HepG2 (cell line): Measurements from ENCODE around the gene BUD23. TPM values are rescaled to one million over a fixed set of nuclear protein-coding genes. Genes with fewer than 3 reads are reported as not detected.

Experiments used
- MED13 ChIP-seq: sonication (generic); formaldehyde crosslinking; IDR thresholded peaks from 2 replicates; pipeline ENCODE4 v1.5.0; 2020; ENCODE audit warnings: missing genetic modification reagents
- NPAS2 ChIP-seq: sonication (generic); formaldehyde crosslinking; IDR thresholded peaks from 2 replicates; pipeline ENCODE4 v1.8.0; 2022; ENCODE audit warnings: mild to moderate bottlenecking, missing genetic modification reagents, borderline replicate concordance
- POLR2AphosphoS2 ChIP-seq: IDR thresholded peaks from 2 replicates; pipeline ENCODE4 v1.6.1; 2011; ENCODE audit warnings: low read depth, low read length, improper control_type of control experiment
- RFX3 ChIP-seq: IDR thresholded peaks from 2 replicates; pipeline ENCODE4 v1.6.1; 2016; ENCODE audit warnings: missing biosample characterization, missing genetic modification reagents
- SMAD9 ChIP-seq: sonication (generic); formaldehyde crosslinking; IDR thresholded peaks from 2 replicates; pipeline ENCODE4 v1.5.1; 2020; ENCODE audit warnings: mild to moderate bottlenecking, missing genetic modification reagents
- SMARCC2 ChIP-seq: fragments of 450-650 bp; IDR thresholded peaks from 2 replicates; pipeline ENCODE4 v1.6.1; 2017; ENCODE audit warnings: antibody characterized with exemption, mild to moderate bottlenecking
- SPEN ChIP-seq: sonication (generic); formaldehyde crosslinking; IDR thresholded peaks from 2 replicates; pipeline ENCODE4 v1.5.1; 2020; ENCODE audit warnings: low read depth, mild to moderate bottlenecking, missing genetic modification reagents
- TAF1 ChIP-seq: sonication (generic); formaldehyde crosslinking; IDR thresholded peaks from 2 replicates; pipeline ENCODE4 v1.4.0; 2020; ENCODE audit warnings: missing genetic modification reagents
- XRCC5 ChIP-seq: fragments of 200-400 bp; formaldehyde crosslinking; optimal IDR thresholded peaks from 2 replicates; pipeline ENCODE3; 2017; ENCODE audit warnings: mild to moderate bottlenecking, low read length
- ZBTB7B ChIP-seq: sonication (generic); formaldehyde crosslinking; IDR thresholded peaks from 2 replicates; pipeline ENCODE4 v1.4.0; 2020; ENCODE audit warnings: missing genetic modification reagents
- ZNF121 ChIP-seq: sonication (generic); formaldehyde crosslinking; IDR thresholded peaks from 2 replicates; pipeline ENCODE4 v1.5.0; 2020; ENCODE audit warnings: mild to moderate bottlenecking, missing genetic modification reagents
- ZNF335 ChIP-seq: sonication (generic); formaldehyde crosslinking; IDR thresholded peaks from 2 replicates; pipeline ENCODE4 v1.4.0; 2020; ENCODE audit warnings: missing genetic modification reagents
- ZNF550 ChIP-seq: sonication (generic); formaldehyde crosslinking; IDR thresholded peaks from 2 replicates; pipeline ENCODE4 v1.4.0; 2020; ENCODE audit warnings: mild to moderate bottlenecking, missing genetic modification reagents, borderline replicate concordance
- ZNF552 ChIP-seq: sonication (generic); formaldehyde crosslinking; IDR thresholded peaks from 2 replicates; pipeline ENCODE4 v1.9.0; 2022; ENCODE audit warnings: missing genetic modification reagents, mild to moderate bottlenecking, borderline replicate concordance
- ZNF572 ChIP-seq: sonication (generic); formaldehyde crosslinking; IDR thresholded peaks from 2 replicates; pipeline ENCODE4 v1.5.1; 2020; ENCODE audit warnings: mild to moderate bottlenecking, missing genetic modification reagents
- ZNF772 ChIP-seq: sonication (generic); formaldehyde crosslinking; IDR thresholded peaks from 2 replicates; pipeline ENCODE4 v1.5.0; 2020; ENCODE audit warnings: mild to moderate bottlenecking, missing genetic modification reagents
- ZSCAN22 ChIP-seq: sonication (generic); formaldehyde crosslinking; IDR thresholded peaks from 2 replicates; pipeline ENCODE4 v1.4.0; 2020; ENCODE audit warnings: mild to moderate bottlenecking, missing genetic modification reagents
- polyA plus RNA-seq, 8 experiments: library from polyadenylated mRNA; depleted of rRNA in 3 of 8; stranded (reverse) in 7 of 8; unstranded in 1 of 8; fragments of >200 nt; fragmentation: Illumina TruSeq in 4 of 8; extraction: Trizol in 4 of 8; gene quantifications; 2 replicates each; pipeline versions ENCODE4 v1.2.1 to v1.2.3, GENCODE V29; 2011 to 2016; ENCODE audit warnings: low read depth in 4 of 8, missing spikeins in 1 of 8, mixed read lengths in 1 of 8; ENCODE audit not compliant: insufficient read depth in 1 of 8
- total RNA-seq, 5 experiments: library from RNA; depleted of rRNA; stranded (reverse); fragments of >200 nt; fragmentation: Illumina TruSeq; extraction: Trizol; gene quantifications; 2 replicates each; pipeline ENCODE4 v1.2.3, GENCODE V29; 2016; ENCODE audit warnings: low read depth in 1 of 5
- TF ChIP-seq, protein P1 (sequence below): sonication (generic); formaldehyde crosslinking; IDR thresholded peaks from 2 replicates; pipeline ENCODE4 v1.9.0; 2021; ENCODE audit warnings: mild to moderate bottlenecking, missing genetic modification reagents
- TF ChIP-seq, protein P2 (sequence below): sonication (generic); formaldehyde crosslinking; IDR thresholded peaks from 2 replicates; pipeline ENCODE4 v1.4.0; 2020; ENCODE audit warnings: missing genetic modification reagents
- TF ChIP-seq, protein P3 (sequence below): sonication (generic); formaldehyde crosslinking; IDR thresholded peaks from 2 replicates; pipeline ENCODE4 v1.8.0; 2022; ENCODE audit warnings: mild to moderate bottlenecking, missing genetic modification reagents; ENCODE audit not compliant: insufficient replicate concordance

Gene BUD23
- total and polyA plus RNA-seq, 2 of the 13 experiments (the other 11 are each of a cell fraction or from before 2014, with no cell fraction given) = 47.5 to 54.5 TPM

DNA sequence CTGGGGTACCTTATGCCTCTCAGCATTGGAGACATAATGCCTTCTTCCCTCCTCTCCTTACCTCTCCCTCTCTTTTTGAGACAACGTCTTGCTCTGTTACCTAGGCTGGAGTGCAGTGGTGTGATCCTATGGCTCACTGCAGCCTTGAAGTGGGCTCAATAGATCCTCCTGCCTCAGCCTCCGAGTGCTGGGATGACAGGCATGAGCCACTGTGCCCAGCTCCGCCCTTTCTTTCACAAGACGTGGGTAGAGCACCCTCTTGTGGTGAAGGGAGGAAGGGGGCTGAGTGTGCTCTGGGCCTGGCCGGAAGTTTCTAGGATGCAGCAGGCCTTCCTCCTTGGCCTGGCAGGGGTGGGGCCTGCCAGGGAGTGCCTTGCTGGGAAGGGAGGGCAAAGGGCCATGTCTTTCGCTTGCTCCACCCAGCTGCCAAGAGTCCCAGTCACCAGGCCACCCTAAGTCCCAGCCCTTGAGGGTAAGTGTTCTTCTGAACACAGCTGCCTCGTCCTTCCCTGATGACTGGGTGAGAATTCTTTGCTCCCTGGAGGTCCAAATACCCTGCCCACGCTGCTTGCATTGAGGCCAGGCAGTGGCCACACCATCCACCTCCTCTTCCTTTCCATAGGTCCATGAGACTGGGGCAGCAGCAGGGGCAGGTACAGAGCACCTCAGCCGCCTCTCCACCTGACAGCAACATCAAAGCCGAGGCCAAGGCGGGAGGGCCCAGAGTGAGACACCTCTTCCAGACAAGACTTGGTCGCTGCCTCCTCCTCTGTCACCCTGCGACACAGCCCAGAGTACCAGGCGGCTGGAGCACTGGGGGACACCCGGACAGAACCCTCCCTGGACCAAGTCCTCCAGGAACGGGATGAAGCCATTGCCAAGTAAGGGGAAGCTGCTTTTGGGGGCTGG is 51.5 kb downstream of the BUD23 start (continued):
- TF ChIP-seq, protein P1, sequence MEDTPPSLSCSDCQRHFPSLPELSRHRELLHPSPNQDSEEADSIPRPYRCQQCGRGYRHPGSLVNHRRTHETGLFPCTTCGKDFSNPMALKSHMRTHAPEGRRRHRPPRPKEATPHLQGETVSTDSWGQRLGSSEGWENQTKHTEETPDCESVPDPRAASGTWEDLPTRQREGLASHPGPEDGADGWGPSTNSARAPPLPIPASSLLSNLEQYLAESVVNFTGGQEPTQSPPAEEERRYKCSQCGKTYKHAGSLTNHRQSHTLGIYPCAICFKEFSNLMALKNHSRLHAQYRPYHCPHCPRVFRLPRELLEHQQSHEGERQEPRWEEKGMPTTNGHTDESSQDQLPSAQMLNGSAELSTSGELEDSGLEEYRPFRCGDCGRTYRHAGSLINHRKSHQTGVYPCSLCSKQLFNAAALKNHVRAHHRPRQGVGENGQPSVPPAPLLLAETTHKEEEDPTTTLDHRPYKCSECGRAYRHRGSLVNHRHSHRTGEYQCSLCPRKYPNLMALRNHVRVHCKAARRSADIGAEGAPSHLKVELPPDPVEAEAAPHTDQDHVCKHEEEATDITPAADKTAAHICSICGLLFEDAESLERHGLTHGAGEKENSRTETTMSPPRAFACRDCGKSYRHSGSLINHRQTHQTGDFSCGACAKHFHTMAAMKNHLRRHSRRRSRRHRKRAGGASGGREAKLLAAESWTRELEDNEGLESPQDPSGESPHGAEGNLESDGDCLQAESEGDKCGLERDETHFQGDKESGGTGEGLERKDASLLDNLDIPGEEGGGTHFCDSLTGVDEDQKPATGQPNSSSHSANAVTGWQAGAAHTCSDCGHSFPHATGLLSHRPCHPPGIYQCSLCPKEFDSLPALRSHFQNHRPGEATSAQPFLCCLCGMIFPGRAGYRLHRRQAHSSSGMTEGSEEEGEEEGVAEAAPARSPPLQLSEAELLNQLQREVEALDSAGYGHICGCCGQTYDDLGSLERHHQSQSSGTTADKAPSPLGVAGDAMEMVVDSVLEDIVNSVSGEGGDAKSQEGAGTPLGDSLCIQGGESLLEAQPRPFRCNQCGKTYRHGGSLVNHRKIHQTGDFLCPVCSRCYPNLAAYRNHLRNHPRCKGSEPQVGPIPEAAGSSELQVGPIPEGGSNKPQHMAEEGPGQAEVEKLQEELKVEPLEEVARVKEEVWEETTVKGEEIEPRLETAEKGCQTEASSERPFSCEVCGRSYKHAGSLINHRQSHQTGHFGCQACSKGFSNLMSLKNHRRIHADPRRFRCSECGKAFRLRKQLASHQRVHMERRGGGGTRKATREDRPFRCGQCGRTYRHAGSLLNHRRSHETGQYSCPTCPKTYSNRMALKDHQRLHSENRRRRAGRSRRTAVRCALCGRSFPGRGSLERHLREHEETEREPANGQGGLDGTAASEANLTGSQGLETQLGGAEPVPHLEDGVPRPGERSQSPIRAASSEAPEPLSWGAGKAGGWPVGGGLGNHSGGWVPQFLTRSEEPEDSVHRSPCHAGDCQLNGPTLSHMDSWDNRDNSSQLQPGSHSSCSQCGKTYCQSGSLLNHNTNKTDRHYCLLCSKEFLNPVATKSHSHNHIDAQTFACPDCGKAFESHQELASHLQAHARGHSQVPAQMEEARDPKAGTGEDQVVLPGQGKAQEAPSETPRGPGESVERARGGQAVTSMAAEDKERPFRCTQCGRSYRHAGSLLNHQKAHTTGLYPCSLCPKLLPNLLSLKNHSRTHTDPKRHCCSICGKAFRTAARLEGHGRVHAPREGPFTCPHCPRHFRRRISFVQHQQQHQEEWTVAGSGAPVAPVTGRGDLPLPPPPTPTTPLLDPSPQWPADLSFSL (CRISPR knock-in tag) = no peak
- TF ChIP-seq ZNF335 (0 out of 2 replicates have a peak, but pooled peaks have one; percentile 53), ZNF772 (CRISPR knock-in tag) (peak; percentile 56), TAF1 (CRISPR knock-in tag) (no peak), ZNF121 (CRISPR knock-in tag) (0 out of 2 replicates have a peak, but pooled peaks have one; percentile 19), NPAS2 (CRISPR knock-in tag) (no peak), SMARCC2 (no peak), ZNF552 (CRISPR knock-in tag) (no peak), SMAD9 (no peak), RFX3 (CRISPR knock-in tag) (no peak), ZNF550 (CRISPR knock-in tag) (no peak), ZSCAN22 (CRISPR knock-in tag) (no peak), POLR2AphosphoS2 (no peak), XRCC5 (peak; percentile 91), ZBTB7B (no peak), MED13 (CRISPR knock-in tag) (no peak), SPEN (CRISPR knock-in tag) (peak; percentile 63), ZNF572 (no peak)
- TF ChIP-seq, protein P2, sequence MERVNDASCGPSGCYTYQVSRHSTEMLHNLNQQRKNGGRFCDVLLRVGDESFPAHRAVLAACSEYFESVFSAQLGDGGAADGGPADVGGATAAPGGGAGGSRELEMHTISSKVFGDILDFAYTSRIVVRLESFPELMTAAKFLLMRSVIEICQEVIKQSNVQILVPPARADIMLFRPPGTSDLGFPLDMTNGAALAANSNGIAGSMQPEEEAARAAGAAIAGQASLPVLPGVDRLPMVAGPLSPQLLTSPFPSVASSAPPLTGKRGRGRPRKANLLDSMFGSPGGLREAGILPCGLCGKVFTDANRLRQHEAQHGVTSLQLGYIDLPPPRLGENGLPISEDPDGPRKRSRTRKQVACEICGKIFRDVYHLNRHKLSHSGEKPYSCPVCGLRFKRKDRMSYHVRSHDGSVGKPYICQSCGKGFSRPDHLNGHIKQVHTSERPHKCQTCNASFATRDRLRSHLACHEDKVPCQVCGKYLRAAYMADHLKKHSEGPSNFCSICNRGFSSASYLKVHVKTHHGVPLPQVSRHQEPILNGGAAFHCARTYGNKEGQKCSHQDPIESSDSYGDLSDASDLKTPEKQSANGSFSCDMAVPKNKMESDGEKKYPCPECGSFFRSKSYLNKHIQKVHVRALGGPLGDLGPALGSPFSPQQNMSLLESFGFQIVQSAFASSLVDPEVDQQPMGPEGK (CRISPR knock-in tag) = peak; percentile 41; the same call in 1 of the 2 replicates
- TF ChIP-seq, protein P3, sequence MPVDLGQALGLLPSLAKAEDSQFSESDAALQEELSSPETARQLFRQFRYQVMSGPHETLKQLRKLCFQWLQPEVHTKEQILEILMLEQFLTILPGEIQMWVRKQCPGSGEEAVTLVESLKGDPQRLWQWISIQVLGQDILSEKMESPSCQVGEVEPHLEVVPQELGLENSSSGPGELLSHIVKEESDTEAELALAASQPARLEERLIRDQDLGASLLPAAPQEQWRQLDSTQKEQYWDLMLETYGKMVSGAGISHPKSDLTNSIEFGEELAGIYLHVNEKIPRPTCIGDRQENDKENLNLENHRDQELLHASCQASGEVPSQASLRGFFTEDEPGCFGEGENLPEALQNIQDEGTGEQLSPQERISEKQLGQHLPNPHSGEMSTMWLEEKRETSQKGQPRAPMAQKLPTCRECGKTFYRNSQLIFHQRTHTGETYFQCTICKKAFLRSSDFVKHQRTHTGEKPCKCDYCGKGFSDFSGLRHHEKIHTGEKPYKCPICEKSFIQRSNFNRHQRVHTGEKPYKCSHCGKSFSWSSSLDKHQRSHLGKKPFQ (CRISPR knock-in tag) = no peak
